Activated T-helper 17 cell treated with anti-CD3 and anti-CD28 coated beads, Interleukin-2, amount 50 U/mL, for 72 hours (primary cell): ENCODE measurements around the gene SLC39A2. TPM values are rescaled to one million over a fixed set of nuclear protein-coding genes. Genes with fewer than 3 reads are reported as not detected.

Source experiments
- ATAC-seq: fragments of 150-1000 bp; cut with Tn5 transposase; replicated peaks from 2 replicates; pipeline ENCODE4 v1.10.0; 2021; ENCODE audit warnings: mild to moderate bottlenecking, moderate library complexity
- H3K27ac Mint-ChIP-seq: one replicate; pipeline ENCODE4 v1.8.0; 2022; ENCODE audit warnings: mixed read lengths
- H3K27me3 Mint-ChIP-seq: one replicate; pipeline ENCODE4 v1.8.0; 2022; ENCODE audit warnings: mixed read lengths
- H3K36me3 Mint-ChIP-seq: one replicate; pipeline ENCODE4 v1.8.0; 2022; ENCODE audit warnings: low read depth, mild to moderate bottlenecking, mixed read lengths
- H3K4me1 Mint-ChIP-seq: one replicate; pipeline ENCODE4 v1.8.0; 2022; ENCODE audit warnings: mixed read lengths
- H3K4me3 Mint-ChIP-seq: one replicate; pipeline ENCODE4 v1.8.0; 2022; ENCODE audit warnings: mild to moderate bottlenecking, mixed read lengths
- H3K9me3 Mint-ChIP-seq: one replicate; pipeline ENCODE4 v1.8.0; 2022; ENCODE audit warnings: mixed read lengths
- total RNA-seq, 2 donors: library from RNA; stranded (reverse); gene quantifications; one replicate each; pipeline ENCODE4 v1.2.3, GENCODE V29; 2022

The SLC39A2 gene
- total RNA-seq, 2 donors from 2014 or later: 0.24 to 0.30 TPM

DNA sequence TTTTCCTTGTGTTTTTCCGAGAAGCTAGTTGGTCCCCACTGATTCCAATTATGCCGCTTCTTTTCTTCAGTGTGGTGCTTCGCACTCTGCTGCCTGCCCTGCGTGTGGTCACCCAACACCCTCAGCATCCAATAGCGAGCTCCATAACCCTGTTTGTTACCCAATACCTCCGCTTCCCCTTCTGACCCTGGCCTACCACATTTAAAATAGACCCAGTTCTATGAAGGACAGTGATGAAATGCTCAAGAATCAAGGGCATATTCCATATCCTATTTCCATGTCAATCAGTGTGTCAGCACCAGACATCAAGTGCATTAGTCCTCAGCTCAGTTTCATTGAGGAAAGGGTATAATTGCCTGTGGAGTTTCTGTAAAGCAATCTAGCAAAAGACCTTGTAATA is 16.2 kb downstream of the SLC39A2 start:
- Mint-ChIP-seq H3K27ac (no peak overlapping the region), H3K9me3 (no peaks in the 10 kb centered on the region), H3K27me3 (peaks cover 14% of the 10 kb centered on the region), H3K36me3 (peaks cover 5% of the 10 kb centered on the region), H3K4me1 (no peaks in the 10 kb centered on the region), H3K4me3 (no peak overlapping the region)
- no peak for ATAC-seq

DNA sequence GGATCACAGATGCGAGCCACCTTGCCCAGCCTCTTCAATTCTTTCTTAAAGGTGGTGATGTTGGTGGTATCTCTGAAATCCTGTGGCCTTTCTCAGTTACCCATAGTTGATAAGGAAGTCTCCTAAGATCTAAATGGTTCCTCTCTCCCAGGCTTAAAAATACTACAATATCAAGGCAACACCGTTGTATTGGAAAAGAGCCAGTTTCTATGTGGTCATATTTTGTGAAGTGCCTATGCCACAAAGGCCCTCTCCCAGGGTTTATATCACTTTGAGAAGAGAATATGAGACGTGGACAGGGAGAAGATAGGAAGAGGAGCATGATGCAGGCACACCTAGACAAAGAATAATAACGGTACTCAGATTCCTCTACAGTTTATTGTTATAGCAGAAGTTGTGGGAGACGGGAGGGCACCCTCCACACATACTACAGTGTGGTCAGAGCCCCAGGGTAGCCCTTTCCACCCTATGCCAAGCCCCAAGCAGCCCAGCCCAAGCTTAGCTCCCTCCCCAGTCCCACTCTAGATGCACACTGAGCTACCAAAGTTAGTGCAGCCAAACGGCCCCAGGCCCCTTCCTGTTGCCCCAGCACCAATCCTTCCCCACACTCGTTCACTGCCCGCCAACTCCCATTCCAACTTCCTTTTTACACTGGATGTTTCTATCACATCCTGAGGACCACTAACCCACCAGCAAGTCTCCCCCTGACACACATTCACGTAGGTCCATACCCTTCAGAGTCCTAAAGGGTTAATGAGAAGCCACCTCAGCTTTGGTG is 17.5 kb downstream of the SLC39A2 start:
- Mint-ChIP-seq H3K27me3 (peaks cover 14% of the 10 kb centered on the region), H3K27ac (no peak overlapping the region), H3K9me3 (no peaks in the 10 kb centered on the region), H3K4me1 (no peaks in the 10 kb centered on the region), H3K4me3 (no peak overlapping the region), H3K36me3 (peaks cover 11% of the 10 kb centered on the region)
- no peak for ATAC-seq

DNA sequence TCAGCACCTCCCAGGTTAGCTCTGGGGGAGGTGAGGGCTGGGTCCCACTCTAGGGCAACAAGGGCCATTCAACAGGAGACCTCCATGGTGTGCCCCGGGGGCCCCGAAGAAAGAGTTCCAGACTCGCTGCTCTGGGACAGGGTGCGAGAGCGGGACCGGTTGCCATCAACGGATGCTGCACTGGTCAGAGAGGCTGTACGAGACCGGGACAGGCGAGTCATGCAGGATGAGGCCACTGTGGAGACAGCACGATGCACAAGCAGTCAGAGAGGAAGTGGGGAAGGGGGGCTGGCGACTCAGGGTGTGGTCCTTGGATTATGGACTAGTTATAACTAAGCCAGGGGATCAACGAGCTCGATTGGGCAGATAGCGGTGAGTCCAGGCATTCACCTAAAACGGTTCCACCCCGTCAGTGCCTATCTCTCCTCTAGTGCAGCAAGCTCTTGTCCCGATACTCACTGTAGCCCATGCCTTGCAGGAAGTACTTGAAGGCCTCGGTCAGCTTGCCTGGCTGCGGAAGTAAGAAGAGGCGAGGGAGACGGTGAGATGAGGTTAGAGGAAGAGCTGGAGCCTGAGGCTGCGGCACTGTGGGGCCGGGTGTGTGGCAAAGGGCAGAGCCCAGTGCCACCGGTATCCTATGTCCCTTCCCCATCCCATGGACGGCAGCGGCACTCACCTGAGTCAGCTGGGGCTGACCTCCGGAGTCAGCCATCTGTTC is 18.6 kb downstream of the SLC39A2 start:
- H3K27me3 Mint-ChIP-seq: peaks cover 4% of the 10 kb centered on the region
- no peaks in the 10 kb centered on the region for H3K9me3 Mint-ChIP-seq
- H3K4me1 Mint-ChIP-seq: peaks cover 2% of the 10 kb centered on the region
- peaks cover 11% of the 10 kb centered on the region for H3K36me3 Mint-ChIP-seq
- no peak overlapping the region for H3K4me3 Mint-ChIP-seq
- H3K27ac Mint-ChIP-seq: no peak overlapping the region
- ATAC-seq: no peak

DNA sequence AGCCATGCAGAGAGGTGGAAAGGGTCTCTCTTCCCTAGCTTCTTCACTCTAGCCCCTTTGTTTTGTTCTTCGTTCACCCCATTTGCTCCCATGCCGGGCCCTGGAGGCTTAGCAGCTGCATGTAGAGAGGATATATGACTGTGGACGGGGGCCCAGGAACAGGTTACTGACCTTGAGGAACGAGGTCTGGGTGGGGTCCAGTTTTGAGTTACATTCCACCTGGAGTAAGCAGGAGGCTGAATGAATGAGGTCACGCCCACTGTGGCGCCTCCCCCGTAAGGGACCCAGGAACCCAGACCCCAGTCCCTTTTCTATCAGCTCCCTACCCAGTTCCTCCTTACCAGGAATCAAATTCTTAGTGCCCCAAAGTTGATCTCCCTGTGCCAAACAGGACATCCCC is 19.2 kb downstream of the SLC39A2 start:
- H3K4me3 Mint-ChIP-seq: no peak overlapping the region
- H3K27me3 Mint-ChIP-seq: peaks cover 3% of the 10 kb centered on the region
- peaks cover 6% of the 10 kb centered on the region for H3K4me1 Mint-ChIP-seq
- ATAC-seq: no peak
- peaks cover 11% of the 10 kb centered on the region for H3K36me3 Mint-ChIP-seq
- peak overlapping the region; percentile 26 for H3K27ac Mint-ChIP-seq
- no peaks in the 10 kb centered on the region for H3K9me3 Mint-ChIP-seq

DNA sequence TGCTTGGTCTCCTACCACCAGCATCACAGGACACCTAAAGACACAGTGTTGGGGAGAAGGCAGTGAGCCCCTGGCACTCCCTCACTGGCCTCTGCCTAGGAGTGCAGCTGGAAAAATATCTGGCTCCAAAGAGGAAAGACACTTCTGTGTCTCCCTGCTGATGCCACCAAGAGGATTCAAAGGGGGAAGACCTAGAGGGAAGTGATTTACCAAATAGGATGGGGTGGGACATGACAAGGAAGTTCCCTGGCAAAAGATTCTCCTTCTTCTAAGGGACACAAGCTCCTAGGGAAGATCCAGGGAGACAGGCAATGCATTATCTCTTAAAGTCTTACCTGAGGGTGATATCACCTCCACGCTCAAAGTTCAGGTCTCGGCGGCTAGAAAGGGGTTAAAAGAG is 19.7 kb downstream of the SLC39A2 start:
- peaks cover 6% of the 10 kb centered on the region for H3K4me1 Mint-ChIP-seq
- peaks cover 11% of the 10 kb centered on the region for H3K36me3 Mint-ChIP-seq
- no peaks in the 10 kb centered on the region for H3K9me3 Mint-ChIP-seq
- H3K27ac Mint-ChIP-seq: peak overlapping the region; percentile 26
- no peak for ATAC-seq
- H3K27me3 Mint-ChIP-seq: peaks cover 2% of the 10 kb centered on the region
- H3K4me3 Mint-ChIP-seq: no peak overlapping the region

DNA sequence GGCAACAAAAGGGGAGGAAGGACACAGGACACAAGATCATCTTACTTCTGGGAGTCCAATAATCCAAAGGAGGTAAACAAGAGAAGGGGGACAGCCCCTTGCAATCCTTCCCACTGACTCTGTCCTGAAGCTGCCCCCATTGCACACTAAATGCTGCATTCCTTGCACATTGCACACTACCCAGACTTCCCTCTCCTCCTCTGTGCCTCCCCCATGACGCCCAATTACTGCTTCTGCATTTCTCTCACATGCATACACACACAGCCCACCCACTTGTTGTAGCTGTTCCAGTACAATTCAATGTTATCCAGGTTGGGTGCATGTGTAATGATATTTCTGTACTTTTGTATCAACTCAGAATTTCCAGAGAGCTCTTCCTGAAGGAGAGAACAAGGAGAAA is 20.3 kb downstream of the SLC39A2 start:
- peaks cover 11% of the 10 kb centered on the region for H3K4me1 Mint-ChIP-seq
- H3K27ac Mint-ChIP-seq: no peak overlapping the region
- H3K9me3 Mint-ChIP-seq: no peaks in the 10 kb centered on the region
- no peak overlapping the region for H3K4me3 Mint-ChIP-seq
- ATAC-seq: no peak
- H3K27me3 Mint-ChIP-seq: no peaks in the 10 kb centered on the region
- peaks cover 11% of the 10 kb centered on the region for H3K36me3 Mint-ChIP-seq

DNA sequence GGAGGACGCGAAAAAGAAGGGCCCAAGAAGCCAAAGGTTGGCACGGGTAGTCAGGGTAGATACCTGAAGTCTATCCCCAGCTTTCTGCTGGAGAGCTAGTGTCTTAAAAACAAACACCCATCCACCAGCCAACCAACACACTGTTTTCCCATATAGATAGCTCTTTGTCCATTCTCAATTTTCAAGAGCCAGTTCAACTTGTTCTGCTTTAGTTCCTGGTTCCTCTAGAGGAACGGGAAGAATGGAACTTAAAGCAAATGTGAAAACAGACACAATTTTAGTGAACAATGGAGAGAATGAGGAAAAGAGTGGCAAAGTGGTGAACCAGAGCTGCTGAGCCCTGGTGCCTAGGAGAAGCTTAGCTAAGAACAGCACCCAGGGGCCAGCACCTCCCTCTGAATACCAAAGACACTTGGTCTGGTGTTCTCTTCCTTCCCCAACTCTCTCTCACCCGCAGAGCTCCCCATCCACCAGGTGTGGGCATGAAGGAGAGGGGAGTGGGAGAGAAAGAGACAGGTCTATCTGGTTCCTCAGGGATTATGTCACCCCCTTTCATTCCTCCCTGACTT is 22.0 kb downstream of the SLC39A2 start:
- H3K4me3 Mint-ChIP-seq: no peak overlapping the region
- no peak for ATAC-seq
- H3K36me3 Mint-ChIP-seq: peaks cover 11% of the 10 kb centered on the region
- peaks cover 12% of the 10 kb centered on the region for H3K4me1 Mint-ChIP-seq
- no peaks in the 10 kb centered on the region for H3K27me3 Mint-ChIP-seq
- no peaks in the 10 kb centered on the region for H3K9me3 Mint-ChIP-seq
- H3K27ac Mint-ChIP-seq: peak overlapping the region; percentile 29

DNA sequence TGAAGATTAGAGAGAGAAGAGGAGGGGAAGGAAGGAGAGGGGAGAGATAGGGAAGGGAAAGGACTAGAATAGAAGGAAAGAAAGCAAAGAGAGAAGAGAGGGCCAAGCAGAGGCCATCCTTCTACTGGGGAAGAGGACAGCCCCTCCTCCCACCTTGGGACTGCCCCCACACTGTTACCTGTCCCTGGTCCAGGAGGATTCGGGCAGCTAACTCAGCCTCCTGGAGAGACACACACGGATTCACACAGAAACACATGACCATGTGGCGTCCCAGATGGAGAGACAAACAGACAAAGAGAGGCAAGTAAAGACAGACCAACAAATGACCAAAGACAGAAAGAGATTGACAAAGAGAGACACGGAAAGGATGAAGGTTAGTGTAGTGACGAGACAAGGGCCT is 23.6 kb downstream of the SLC39A2 start:
- peaks cover 11% of the 10 kb centered on the region for H3K36me3 Mint-ChIP-seq
- ATAC-seq: no peak
- no peaks in the 10 kb centered on the region for H3K9me3 Mint-ChIP-seq
- peaks cover 12% of the 10 kb centered on the region for H3K4me1 Mint-ChIP-seq
- H3K27ac Mint-ChIP-seq: no peak overlapping the region
- no peak overlapping the region for H3K4me3 Mint-ChIP-seq
- H3K27me3 Mint-ChIP-seq: no peaks in the 10 kb centered on the region

DNA sequence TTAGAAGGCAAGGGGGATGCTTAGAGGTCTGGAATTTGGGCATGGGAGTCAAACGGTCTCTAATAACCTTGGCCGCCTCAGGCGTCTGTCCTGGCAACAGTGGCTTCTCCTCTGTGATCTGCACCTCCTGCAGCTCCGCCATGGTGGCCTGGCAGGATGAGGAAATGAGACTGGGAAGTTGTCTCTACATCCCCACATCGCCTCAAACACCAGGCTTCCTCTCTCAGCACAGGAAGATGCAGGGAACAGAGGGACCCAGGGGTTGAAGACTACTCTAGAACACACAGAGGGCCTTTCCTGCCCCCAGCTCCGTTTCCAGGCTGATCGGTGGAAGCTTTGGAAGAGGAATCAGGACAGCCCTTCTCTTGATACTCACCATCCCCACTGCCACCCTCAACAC is 24.1 kb downstream of the SLC39A2 start:
- ATAC-seq: no peak
- Mint-ChIP-seq H3K9me3 (no peaks in the 10 kb centered on the region), H3K27ac (no peak overlapping the region), H3K27me3 (no peaks in the 10 kb centered on the region), H3K36me3 (peaks cover 11% of the 10 kb centered on the region), H3K4me1 (peaks cover 12% of the 10 kb centered on the region), H3K4me3 (peak overlapping the region; percentile 86)

DNA sequence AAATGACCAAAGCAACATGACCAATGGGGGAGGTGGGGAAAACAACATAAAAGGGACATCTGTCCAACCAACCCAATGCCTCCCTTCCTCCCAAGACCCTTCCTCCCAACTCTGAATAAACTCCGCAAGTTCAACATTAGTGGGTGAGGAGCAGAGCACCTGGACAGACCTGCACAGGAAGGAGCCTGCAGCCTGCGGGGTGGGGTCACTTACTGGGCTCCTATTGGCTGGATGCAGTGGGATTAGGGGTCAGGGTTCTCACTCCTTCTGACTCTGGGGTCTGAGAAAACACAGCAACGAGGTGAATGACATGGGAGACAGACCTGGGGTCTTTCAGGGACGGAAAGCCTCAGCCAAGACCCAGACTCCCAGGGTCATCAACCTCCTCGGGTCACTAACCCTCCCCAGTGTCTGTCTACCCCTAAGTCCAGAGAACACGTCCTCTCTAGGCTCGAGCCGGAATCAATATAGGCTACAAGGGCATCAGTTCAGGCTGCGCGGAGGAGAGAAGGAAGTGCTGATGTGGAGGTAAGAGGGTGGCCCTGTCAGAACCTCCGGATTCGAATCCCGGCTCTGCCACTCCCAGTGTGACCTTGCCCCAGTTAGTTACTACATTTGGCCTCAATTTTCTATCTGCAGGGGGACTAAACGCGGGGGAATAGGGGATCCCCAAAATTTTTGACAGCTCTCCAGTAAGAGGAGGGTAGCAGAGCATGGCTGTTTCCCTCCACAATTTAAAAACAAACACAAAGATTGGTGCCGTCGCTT is 24.9 kb downstream of the SLC39A2 start:
- ATAC-seq: peak; percentile 54
- Mint-ChIP-seq H3K4me1 (peaks cover 12% of the 10 kb centered on the region), H3K4me3 (peak overlapping the region; percentile 86), H3K36me3 (peaks cover 11% of the 10 kb centered on the region), H3K9me3 (no peaks in the 10 kb centered on the region), H3K27ac (peak overlapping the region; percentile 66), H3K27me3 (no peaks in the 10 kb centered on the region)

DNA sequence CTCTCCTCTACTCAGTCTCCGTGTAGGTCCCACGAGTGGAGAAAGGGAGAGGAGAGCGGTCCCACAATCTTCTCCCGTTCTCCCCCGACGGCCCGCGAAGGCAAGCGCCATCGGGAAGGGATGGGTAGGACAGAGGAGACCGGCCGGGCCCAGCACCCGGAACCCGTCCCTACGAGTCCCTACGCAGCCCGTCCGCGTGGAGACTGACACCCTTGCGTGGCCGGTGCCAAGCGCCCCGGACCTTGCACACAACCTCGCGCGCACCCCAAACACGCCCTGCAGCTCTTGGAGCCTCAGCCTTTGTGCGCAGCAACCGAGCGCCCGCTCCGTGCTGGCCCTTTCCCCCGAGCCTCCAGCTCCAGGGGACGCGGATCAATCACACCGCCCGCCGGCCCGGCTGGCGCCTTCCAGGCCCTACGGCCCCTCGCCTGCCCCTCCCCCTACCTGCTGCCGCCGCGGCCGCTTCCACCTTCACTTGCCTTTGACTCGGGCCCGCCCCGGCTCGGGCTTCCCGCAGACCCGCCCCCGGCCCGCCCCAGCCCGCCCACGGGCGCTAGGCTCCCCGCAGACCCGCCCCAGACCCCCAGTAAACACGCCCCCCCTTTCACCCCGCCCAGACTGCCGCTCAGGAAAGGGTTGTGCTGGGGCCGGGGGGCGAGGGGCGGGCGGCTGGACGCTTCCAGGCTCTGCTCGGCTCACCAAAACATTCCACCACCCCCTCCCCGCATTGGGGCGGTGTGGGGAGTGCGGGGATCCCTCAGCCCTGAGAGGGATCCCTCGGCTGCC is 25.7 kb downstream of the SLC39A2 start, which contains the start of gene NDRG2:
TSS of gene NDRG2 (minus strand) at position 477 of the 786 bp plus-strand sequence. CDS start 1,746 bp downstream, outside the sequence.
- Mint-ChIP-seq H3K36me3 (peaks cover 6% of the 10 kb centered on the region), H3K4me1 (peaks cover 12% of the 10 kb centered on the region), H3K9me3 (no peaks in the 10 kb centered on the region), H3K27ac (peak within 1 kb of the TSS; percentile 66), H3K27me3 (no peaks in the 10 kb centered on the region), H3K4me3 (peak within 1 kb of the TSS; percentile 86)
- peak; percentile 83 for ATAC-seq

DNA sequence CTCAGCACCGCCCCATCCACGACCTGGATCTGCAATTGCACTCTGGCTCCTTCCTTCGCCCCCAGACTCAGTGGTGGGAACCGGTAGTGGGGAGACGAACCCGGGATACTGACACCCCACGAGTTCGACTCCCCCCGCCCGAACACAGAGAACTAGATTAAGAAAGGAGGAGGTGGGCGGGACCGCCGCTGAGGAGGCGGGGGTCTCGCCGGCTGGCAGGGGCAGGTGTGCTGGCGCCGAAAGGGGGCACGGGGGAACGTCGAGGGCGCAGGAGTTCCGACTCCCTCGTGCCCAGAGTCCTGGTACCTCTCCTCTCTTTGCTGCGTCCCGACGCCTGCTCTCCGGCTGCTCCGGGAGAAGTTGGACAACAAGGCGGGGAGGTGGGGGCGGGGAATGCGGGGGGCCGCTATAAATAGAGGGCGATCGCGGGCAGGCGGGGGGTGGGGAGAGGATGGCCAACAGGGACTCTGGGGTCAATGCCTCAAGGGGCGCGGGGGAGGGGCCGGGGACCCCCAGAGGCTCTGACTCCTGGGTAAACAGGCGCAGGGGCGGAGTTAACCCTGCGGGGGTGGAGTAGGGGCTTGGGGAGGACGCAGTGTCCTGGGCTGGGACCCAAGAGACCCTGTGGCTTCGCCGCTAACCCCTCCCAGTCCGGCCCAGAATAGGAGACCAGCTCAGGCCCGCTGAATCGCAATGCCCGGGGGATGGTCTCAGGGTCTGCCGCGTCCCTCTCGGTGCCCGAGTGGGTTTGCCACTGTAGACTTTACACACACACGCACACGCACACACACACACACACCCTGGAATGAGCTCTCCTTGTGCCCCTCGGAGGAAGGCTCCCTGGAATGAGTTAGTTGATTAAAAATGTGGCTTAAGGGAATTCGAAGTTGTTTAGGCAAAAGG is 26.5 kb downstream of the SLC39A2 start:
- no peak for ATAC-seq
- Mint-ChIP-seq H3K9me3 (no peaks in the 10 kb centered on the region), H3K27ac (no peak overlapping the region), H3K36me3 (peaks cover 3% of the 10 kb centered on the region), H3K4me3 (peak overlapping the region; percentile 86), H3K4me1 (peaks cover 12% of the 10 kb centered on the region), H3K27me3 (no peaks in the 10 kb centered on the region)
